ENCODE data around the gene SUV39H2.

Gene SUV39H2

DNA sequence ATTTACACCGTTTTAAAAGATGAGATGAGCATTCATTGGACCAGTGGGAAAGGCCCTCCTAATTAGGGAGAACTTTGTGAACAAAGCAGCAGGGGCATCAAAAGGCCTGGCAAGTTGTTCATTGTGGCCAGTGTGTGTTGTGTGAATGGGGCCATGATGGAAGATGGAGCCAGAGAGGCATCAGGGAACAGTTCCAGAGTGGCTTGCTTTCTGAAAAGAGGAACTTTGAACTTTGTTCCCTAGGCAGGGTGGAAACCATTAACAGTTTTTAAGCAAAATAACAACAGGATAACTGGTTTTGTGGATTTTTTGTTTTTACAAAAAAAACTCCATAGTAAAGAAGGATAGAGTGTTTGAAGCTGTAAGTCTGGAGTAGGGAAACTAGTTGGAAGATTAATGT is 12.5 kb downstream of the SUV39H2 start:
- Histone ChIP-seq H3K9me3 (ENCODE audit: control insufficient read depth, low read length) (no peaks in the 10 kb centered on the region), H3K18ac (ENCODE audit: low read depth in 1 of 2, low read length in 2 of 2) (no peak overlapping the region), H4K8ac (ENCODE audit: low read length) (no peak overlapping the region), H2BK15ac (ENCODE audit: low read depth, poor library complexity, severe bottlenecking) (no peak overlapping the region), H3K4me2 (ENCODE audit: low read length, poor library complexity, severe bottlenecking) (no peak overlapping the region), H3K14ac (ENCODE audit: low read length in 2 of 2) (no peak overlapping the region), H2BK12ac (ENCODE audit: low read length in 2 of 2) (no peak overlapping the region), H3K4me3 (ENCODE audit: insufficient read depth in 1 of 2, low read depth in 1 of 2, low read length in 2 of 2) (no peak overlapping the region), H2AFZ (ENCODE audit: low read depth, low read length) (no peak overlapping the region), H3K79me1 (replicated peaks; ENCODE audit: low read length, poor library complexity, severe bottlenecking) (peaks cover 21% of the 10 kb centered on the region), H2BK5ac (ENCODE audit: low read depth, low read length, poor library complexity, severe bottlenecking) (no peak overlapping the region), H2AK5ac (ENCODE audit: low read length, severe bottlenecking) (no peak overlapping the region), H3K9ac (ENCODE audit: low read length) (no peak overlapping the region), H3K27ac (ENCODE audit: low read length, poor library complexity, severe bottlenecking) (no peak overlapping the region), H3K4ac (ENCODE audit: low read depth in 1 of 2, low read length in 2 of 2) (no peak overlapping the region), H3K27me3 (ENCODE audit: control insufficient read depth in 1 of 2, insufficient read depth in 1 of 2, low read length in 2 of 2) (no peaks in the 10 kb centered on the region), H3K4me1 (ENCODE audit: control insufficient read depth, insufficient read depth, low read depth, low read length) (no peaks in the 10 kb centered on the region), H4K91ac (ENCODE audit: low read length) (no peak overlapping the region), H2BK120ac (ENCODE audit: low read depth, low read length) (no peak overlapping the region), H3K36me3 (ENCODE audit: control insufficient read depth in 1 of 2, insufficient read depth in 2 of 2, low read depth in 1 of 2, low read length in 2 of 2) (peaks cover 0 to 7% of the 10 kb centered on the region in 2 experiments), H3K23ac (ENCODE audit: low read length in 2 of 2) (no peak overlapping the region)
- 93% methylated on average over 1 of the region's 1 CpG for WGBS
- no peak for DNase-seq

- peaks cover 12% of the 10 kb centered on the region for H3K79me1 ChIP-seq (replicated peaks; ENCODE audit: low read length, poor library complexity, severe bottlenecking)
- no peak overlapping the region for H2BK15ac ChIP-seq (ENCODE audit: low read depth, poor library complexity, severe bottlenecking)
- no peaks in the 10 kb centered on the region for H3K27me3 ChIP-seq (ENCODE audit: control insufficient read depth in 1 of 2, insufficient read depth in 1 of 2, low read length in 2 of 2)
- no peak overlapping the region for H3K14ac ChIP-seq (ENCODE audit: low read length in 2 of 2)
- peaks cover 12 to 59% of the 10 kb centered on the region in 2 experiments for H3K36me3 ChIP-seq (ENCODE audit: control insufficient read depth in 1 of 2, insufficient read depth in 2 of 2, low read depth in 1 of 2, low read length in 2 of 2)
- no peak overlapping the region for H2AK5ac ChIP-seq (ENCODE audit: low read length, severe bottlenecking)
- H3K4me2 ChIP-seq (ENCODE audit: low read length, poor library complexity, severe bottlenecking), result no peak overlapping the region
- peaks cover 6% of the 10 kb centered on the region for H3K9me3 ChIP-seq (ENCODE audit: control insufficient read depth, low read length)
- no peak overlapping the region for H3K27ac ChIP-seq (ENCODE audit: low read length, poor library complexity, severe bottlenecking)
- WGBS, result 67% methylated on average over 1 of the region's 1 CpG
- H3K4me1 ChIP-seq (ENCODE audit: control insufficient read depth, insufficient read depth, low read depth, low read length), result no peaks in the 10 kb centered on the region
- H3K18ac ChIP-seq (ENCODE audit: low read depth in 1 of 2, low read length in 2 of 2), result no peak overlapping the region
- H2BK120ac ChIP-seq (ENCODE audit: low read depth, low read length), result no peak overlapping the region
- no peak overlapping the region for H3K4ac ChIP-seq (ENCODE audit: low read depth in 1 of 2, low read length in 2 of 2)
- H2BK12ac ChIP-seq (ENCODE audit: low read length in 2 of 2), result no peak overlapping the region
- H3K9ac ChIP-seq (ENCODE audit: low read length), result no peak overlapping the region
- H3K4me3 ChIP-seq (ENCODE audit: insufficient read depth in 1 of 2, low read depth in 1 of 2, low read length in 2 of 2), result no peak overlapping the region
- no peak overlapping the region for H3K23ac ChIP-seq (ENCODE audit: low read length in 2 of 2)
- no peak overlapping the region for H4K91ac ChIP-seq (ENCODE audit: low read length)
- no peak overlapping the region for H4K8ac ChIP-seq (ENCODE audit: low read length)
- peak; percentile 51 for DNase-seq
- H2BK5ac ChIP-seq (ENCODE audit: low read depth, low read length, poor library complexity, severe bottlenecking), result no peak overlapping the region
- H2AFZ ChIP-seq (ENCODE audit: low read depth, low read length), result no peak overlapping the region
These were observed 25.7 kb downstream of the SUV39H2 start for GRCh38 chr10:14904316-14904732.

DNA sequence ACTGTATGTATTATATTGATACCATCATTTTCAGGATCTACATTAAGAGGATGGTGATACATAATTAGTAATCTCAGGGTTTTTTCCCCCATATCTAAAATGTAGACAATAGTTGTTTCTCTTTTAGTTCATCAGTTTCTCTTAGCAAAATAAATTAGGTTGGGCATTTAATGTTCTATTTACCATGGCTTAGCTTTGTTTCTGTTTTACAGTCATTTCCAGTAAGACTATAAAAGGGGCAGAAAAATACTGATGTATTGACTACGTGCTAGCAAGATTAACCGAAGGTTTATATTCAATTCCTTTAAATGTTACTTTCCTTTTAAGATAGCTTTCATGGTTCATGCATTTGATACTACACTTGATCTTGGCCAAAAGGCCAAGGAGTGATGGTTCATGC is 26.2 kb downstream of the SUV39H2 start:
- H3K9ac ChIP-seq (ENCODE audit: low read length), result no peak overlapping the region
- H3K27ac ChIP-seq (ENCODE audit: low read length, poor library complexity, severe bottlenecking), result no peak overlapping the region
- no peak overlapping the region for H3K14ac ChIP-seq (ENCODE audit: low read length in 2 of 2)
- H3K27me3 ChIP-seq (ENCODE audit: control insufficient read depth in 1 of 2, insufficient read depth in 1 of 2, low read length in 2 of 2), result no peaks in the 10 kb centered on the region
- no peak overlapping the region for H3K18ac ChIP-seq (ENCODE audit: low read depth in 1 of 2, low read length in 2 of 2)
- no peak overlapping the region for H3K4ac ChIP-seq (ENCODE audit: low read depth in 1 of 2, low read length in 2 of 2)
- H2BK5ac ChIP-seq (ENCODE audit: low read depth, low read length, poor library complexity, severe bottlenecking), result no peak overlapping the region
- no peak overlapping the region for H2AFZ ChIP-seq (ENCODE audit: low read depth, low read length)
- peaks cover 6% of the 10 kb centered on the region for H3K9me3 ChIP-seq (ENCODE audit: control insufficient read depth, low read length)
- no peak overlapping the region for H2BK120ac ChIP-seq (ENCODE audit: low read depth, low read length)
- no peak for DNase-seq
- H4K91ac ChIP-seq (ENCODE audit: low read length), result no peak overlapping the region
- no peak overlapping the region for H2BK15ac ChIP-seq (ENCODE audit: low read depth, poor library complexity, severe bottlenecking)
- no peak overlapping the region for H4K8ac ChIP-seq (ENCODE audit: low read length)
- WGBS, result no CpG with 5 or more reads among the region's 2 CpGs
- H3K4me1 ChIP-seq (ENCODE audit: control insufficient read depth, insufficient read depth, low read depth, low read length), result no peaks in the 10 kb centered on the region
- peaks cover 11% of the 10 kb centered on the region for H3K79me1 ChIP-seq (replicated peaks; ENCODE audit: low read length, poor library complexity, severe bottlenecking)
- peaks cover 12 to 59% of the 10 kb centered on the region in 2 experiments for H3K36me3 ChIP-seq (ENCODE audit: control insufficient read depth in 1 of 2, insufficient read depth in 2 of 2, low read depth in 1 of 2, low read length in 2 of 2)
- H3K4me3 ChIP-seq (ENCODE audit: insufficient read depth in 1 of 2, low read depth in 1 of 2, low read length in 2 of 2), result no peak overlapping the region
- H2AK5ac ChIP-seq (ENCODE audit: low read length, severe bottlenecking), result no peak overlapping the region
- no peak overlapping the region for H3K4me2 ChIP-seq (ENCODE audit: low read length, poor library complexity, severe bottlenecking)
- no peak overlapping the region for H2BK12ac ChIP-seq (ENCODE audit: low read length in 2 of 2)
- H3K23ac ChIP-seq (ENCODE audit: low read length in 2 of 2), result no peak overlapping the region

DNA sequence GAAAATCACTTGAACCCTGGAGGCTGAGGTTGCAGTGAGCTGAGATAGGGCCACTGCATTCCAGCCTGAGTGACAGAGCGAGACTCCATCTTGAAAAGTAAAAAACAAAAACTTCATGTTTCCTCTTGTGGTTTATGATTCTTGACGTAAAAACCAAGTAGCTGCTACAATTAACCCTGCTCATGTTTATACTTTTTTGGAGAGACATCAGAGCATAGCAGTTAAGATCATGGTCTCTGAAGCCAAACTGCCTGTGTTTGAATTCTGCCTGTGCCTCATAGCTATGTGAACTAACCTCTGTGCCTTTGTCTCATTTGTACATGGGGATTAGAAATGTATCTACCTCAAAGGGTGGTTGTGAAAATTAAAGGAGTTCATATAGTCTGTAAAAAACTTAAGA is 27.2 kb downstream of the SUV39H2 start:
- no peak for DNase-seq
- 100% methylated on average over 2 of the region's 2 CpGs for WGBS

More for the DNA sequence above, 27.2 kb downstream of the SUV39H2 start:
- H2BK15ac ChIP-seq (ENCODE audit: low read depth, poor library complexity, severe bottlenecking), result no peak overlapping the region
- H4K8ac ChIP-seq (ENCODE audit: low read length), result no peak overlapping the region
- no peak overlapping the region for H2BK12ac ChIP-seq (ENCODE audit: low read length in 2 of 2)
- H3K14ac ChIP-seq (ENCODE audit: low read length in 2 of 2), result no peak overlapping the region
- H3K4me2 ChIP-seq (ENCODE audit: low read length, poor library complexity, severe bottlenecking), result no peak overlapping the region
- no peak overlapping the region for H4K91ac ChIP-seq (ENCODE audit: low read length)
- H3K23ac ChIP-seq (ENCODE audit: low read length in 2 of 2), result no peak overlapping the region
- H2AFZ ChIP-seq (ENCODE audit: low read depth, low read length), result no peak overlapping the region
- H3K9me3 ChIP-seq (ENCODE audit: control insufficient read depth, low read length), result peaks cover 6% of the 10 kb centered on the region
- peaks cover 13 to 65% of the 10 kb centered on the region in 2 experiments for H3K36me3 ChIP-seq (ENCODE audit: control insufficient read depth in 1 of 2, insufficient read depth in 2 of 2, low read depth in 1 of 2, low read length in 2 of 2)
- no peak overlapping the region for H2AK5ac ChIP-seq (ENCODE audit: low read length, severe bottlenecking)
- H2BK5ac ChIP-seq (ENCODE audit: low read depth, low read length, poor library complexity, severe bottlenecking), result no peak overlapping the region
- no peak overlapping the region for H3K9ac ChIP-seq (ENCODE audit: low read length)
- no peaks in the 10 kb centered on the region for H3K27me3 ChIP-seq (ENCODE audit: control insufficient read depth in 1 of 2, insufficient read depth in 1 of 2, low read length in 2 of 2)
- H3K4ac ChIP-seq (ENCODE audit: low read depth in 1 of 2, low read length in 2 of 2), result no peak overlapping the region
- H3K27ac ChIP-seq (ENCODE audit: low read length, poor library complexity, severe bottlenecking), result no peak overlapping the region
- H3K4me1 ChIP-seq (ENCODE audit: control insufficient read depth, insufficient read depth, low read depth, low read length), result no peaks in the 10 kb centered on the region
- H3K18ac ChIP-seq (ENCODE audit: low read depth in 1 of 2, low read length in 2 of 2), result no peak overlapping the region
- no peak overlapping the region for H2BK120ac ChIP-seq (ENCODE audit: low read depth, low read length)
- peaks cover 14% of the 10 kb centered on the region for H3K79me1 ChIP-seq (replicated peaks; ENCODE audit: low read length, poor library complexity, severe bottlenecking)
- no peak overlapping the region for H3K4me3 ChIP-seq (ENCODE audit: insufficient read depth in 1 of 2, low read depth in 1 of 2, low read length in 2 of 2)

Data from mesenchymal stem cell (in vitro differentiated cells and primary cell).